Stimulated activated CD4-positive, alpha-beta T cell treated with anti-CD3 and anti-CD28 coated beads, TNF-alpha, amount 100 ng/mL, for 1 hour (primary cell): ENCODE results near the gene LATS2.

Experiments used
- DNase-seq, 3 donors: peaks; one replicate each; pipeline ENCODE4 v3.0.0-alpha.2; 2020; ENCODE audit warnings: low read depth in 3 of 3, low spot score in 1 of 3

The LATS2 gene

DNA sequence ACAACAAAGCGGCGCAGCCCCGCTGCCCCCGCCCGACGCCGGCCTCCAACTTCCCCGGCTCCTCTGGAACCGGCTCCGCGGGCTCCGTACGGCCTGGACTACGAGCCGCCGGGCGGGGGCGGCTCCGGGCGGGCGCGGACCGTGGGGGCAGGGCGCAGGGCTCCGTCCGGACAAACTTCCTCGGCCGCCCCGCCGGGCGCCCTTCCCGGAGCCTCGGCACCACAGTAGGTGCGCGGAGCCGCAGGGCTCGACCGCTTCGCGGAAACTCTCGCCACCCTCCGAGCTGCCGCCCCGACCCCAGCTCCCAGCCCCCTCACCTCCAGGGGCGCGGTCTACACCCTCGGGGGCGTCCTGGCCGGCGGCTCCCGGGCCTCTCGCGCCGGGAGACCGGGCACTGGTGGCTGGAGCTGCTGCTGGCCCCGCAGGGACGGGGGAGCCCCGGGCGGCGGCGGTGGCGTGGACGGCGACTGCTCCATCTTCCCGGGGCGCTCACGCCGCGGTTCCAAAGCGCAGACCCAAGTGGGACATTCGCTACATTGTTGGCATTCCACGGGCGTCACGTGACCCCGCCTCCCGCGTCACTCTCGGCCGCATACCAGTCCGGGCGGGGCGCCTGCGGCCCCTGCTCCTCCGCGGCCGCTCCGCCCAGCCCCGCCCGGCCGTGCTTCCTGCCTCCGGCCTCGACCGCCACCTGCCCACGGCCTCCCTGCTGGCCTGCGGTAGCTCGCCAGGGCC, at the start of gene LATS2:
Gene LATS2 (minus strand): TSS at position 558 of the 735 bp plus-strand sequence. CDS start 15,560 bp downstream, outside the sequence.
- peak in 1 of 3 donors; percentile 21 for DNase-seq

DNA sequence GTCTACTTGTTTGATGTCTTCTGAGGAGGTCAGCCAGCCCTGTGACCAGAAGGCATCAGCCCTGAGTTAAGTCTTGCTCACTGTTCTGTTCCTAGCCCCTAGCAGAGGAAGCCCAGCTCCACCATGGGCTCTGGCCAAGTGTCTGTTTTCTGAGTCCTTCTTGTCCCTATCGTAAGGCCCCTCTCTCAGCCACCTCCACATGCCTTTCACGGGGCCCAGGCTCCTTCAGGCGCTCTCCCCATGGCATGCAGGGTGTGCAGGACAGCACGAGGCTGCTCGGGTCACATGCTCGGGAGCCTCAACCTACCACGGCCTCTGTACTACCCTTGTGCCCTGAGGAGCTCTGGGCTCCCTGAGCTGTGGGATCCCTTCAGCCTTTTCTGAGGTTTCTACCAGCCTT, 47.8 kb upstream of the LATS2 start:
- no peak for DNase-seq

DNA sequence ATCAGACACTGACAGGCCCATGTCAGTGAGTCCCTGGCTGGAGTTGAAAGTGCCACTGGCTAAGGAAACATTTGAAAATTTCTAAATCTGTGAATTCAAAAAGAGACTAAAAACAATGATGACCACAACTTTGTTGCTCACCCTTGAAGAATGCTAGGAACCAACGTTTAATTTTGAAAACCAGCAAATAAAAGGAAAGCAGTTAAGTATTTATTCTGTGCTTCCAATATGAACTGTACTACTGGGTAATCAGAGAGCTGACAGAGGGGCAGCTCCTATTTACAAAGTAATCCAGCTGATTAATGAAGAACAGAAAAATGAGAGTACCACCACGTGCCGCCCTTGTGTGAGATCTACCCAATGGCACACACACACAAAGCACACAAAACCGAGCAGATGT, 44.7 kb upstream of the LATS2 start:
- DNase-seq = no peak

DNA sequence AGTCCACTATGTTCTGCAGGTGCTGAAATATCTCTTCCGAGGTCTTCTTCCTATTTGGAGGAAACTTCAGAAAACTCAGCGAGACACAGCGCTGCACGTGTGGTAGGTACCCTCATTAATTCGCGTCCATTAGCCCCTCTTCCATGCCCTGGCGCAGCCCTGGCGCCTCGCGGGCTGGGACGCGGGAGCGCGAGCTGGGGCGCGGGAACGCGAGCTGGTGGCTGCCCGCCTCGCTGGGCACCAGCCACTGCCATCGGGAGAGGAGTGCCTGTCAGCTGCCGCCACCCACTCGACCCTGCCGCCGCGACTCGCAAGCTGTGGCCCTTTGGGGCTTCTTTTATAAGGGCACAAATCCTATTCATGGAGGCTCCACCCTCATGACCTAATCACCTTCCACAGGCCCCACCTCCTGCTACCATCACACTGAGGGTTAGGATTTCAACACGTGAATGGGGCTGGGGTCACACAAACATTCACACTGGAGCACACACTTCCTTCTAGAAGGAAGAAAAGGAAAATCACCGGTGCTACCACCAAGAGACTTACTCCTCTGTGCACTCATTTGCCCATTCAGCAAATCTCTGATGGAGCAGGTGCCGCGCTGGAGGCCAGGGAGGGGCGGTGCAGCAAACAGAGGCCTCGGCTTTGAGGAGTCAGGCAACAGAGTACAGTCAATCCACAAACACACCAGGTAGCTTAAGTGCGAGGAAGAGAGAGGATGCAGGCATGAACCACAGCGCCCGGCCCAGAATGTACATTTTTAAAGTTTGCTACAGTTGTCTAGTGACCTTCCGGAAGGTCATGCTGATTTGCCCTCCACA, 43.0 kb upstream of the LATS2 start:
- DNase-seq = no peak

- DNase-seq = no peak
Measured at GRCh38 chr13:21101865-21102576, 40.6 kb upstream of the LATS2 start.

DNA sequence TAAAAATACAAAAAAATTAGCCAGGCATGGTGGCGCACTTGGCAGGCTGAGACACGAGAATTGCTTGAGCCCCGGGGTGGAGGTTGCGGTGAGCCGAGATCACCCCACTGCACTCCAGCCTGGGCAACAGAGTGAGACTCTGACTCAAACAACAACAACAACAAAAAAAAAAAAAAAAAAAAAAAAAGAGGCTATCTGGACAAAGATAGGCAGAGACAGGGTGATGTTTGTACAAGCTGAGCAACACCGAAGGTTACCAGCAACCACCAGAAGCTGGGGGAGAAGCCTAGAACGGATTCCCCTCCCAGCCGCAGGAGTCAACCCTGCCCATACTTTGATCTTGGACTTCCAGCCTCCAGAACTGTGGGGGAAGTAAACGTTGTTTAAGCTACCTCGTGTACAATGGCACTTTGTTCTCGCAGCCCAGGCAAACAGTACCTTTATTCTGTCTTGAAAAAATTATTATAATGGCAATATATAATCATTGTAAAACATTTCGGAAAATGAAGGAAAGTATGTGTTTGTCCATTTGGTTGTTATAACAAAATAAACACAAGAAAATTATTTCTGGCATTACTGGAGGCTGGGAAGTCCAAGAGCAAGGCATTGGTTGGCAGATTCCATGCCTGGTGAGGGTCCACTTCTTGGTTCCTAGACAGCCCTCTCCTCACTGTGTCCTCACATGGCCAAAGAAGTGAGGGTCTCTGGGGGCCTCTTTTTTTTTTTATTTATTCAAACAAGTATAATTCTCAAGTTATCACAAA, 39.8 kb upstream of the LATS2 start:
- no peak for DNase-seq

DNA sequence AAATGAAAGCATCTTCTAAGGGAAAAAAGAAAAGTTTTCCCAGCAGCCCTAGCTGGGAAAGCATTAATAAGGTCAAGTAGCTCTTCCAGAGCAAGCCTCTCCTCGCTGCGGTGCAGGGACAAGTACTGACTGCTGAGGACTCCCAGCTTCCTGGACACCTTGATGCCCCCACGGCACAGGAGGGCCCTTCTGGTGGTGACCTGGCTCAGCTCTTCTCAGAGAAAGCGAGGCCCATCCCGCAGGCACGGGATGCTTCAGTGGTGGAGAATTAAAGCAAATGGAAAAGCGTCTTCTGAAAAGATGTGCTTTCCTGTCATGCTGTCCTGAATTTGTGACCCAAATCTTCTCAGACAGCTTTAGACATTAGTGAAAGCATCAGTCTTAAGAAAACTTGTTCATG, 38.8 kb upstream of the LATS2 start:
- DNase-seq = no peak

DNA sequence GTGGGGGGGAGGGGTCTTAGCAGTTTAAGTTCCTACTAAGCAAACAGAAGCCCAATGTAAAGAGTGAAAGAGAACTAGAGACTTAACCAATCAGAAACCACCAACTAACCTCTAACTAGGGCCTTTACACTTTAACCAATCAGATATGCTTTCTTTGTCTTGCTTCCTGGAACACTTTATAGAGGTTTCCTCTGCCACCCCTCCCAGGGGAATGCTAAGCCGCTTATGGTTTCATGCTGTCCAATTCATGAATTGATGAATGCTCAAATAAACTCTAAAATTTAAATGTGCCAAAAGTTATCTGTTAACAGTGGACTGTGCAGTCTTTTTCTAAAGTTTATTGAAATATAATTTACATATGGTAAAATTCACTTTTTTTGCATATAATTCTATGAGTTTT, 33.9 kb upstream of the LATS2 start:
- no peak for DNase-seq

- DNase-seq = no peak
Measured at GRCh38 chr13:21089830-21090229, 28.4 kb upstream of the LATS2 start.

- no peak for DNase-seq
Measured at GRCh38 chr13:21088534-21088933, 27.1 kb upstream of the LATS2 start.

DNA sequence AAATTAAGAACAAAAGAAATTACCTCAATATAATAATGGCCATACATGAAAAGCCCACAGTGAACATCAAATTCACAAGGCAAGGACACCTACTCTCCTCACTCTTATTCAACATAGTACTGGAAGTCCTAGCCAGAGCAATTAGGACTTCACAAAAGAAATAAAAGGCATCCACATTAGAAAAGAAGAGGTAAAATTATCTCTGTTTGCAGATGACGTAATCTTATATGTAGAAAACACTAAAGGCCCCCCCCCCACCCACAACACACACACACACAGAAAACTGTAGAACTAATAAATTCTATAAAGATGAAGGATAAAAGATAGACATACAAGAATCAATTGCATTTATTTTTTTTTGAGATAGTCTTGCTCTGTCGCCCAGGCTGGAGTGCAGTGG, 25.5 kb upstream of the LATS2 start:
- no peak for DNase-seq

DNA sequence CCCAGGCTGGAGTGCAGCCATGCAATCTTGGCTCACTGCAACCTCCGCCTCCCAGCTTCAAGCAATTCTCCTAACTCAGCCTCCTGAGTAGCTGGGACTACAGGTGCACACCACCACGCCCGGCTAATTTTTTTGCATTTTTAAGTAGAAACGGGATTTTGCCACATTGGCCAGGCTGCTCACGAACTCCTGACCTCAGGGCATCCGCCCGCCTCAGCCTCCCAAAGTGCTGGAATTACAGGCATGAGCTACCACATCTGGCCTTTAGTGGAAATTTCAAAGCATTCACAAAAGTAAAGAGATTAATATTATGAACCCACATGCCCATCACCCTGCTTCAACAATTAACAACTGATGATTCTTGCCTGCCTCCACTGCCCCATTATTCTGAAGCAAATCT, 20.5 kb upstream of the LATS2 start:
- DNase-seq = no peak

GRCh38 chr13:21080593-21080891, 19.2 kb upstream of the LATS2 start:
- no peak for DNase-seq

GRCh38 chr13:21079761-21080592, 18.6 kb upstream of the LATS2 start:
- DNase-seq = no peak

DNA sequence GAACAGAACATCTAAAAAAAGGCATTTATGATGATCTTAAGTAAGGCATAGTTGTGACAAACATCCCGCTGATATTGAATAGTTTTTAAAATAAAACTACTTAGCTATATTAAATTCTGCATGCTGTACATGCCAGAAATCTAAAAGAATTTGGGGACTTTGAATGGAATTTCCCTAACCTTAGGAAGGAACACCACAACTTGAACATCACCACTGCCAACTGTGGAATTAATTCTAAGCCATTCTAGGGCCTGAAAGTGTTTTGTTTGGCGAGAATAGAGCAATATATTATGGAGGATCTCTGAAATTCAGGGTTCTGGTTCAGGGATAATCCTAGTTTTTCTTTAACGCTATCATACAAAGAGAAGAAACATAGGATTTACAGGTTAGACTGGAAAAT, 17.8 kb upstream of the LATS2 start:
- no peak for DNase-seq

GRCh38 chr13:21078501-21078900, 17.1 kb upstream of the LATS2 start:
- DNase-seq = no peak

DNA sequence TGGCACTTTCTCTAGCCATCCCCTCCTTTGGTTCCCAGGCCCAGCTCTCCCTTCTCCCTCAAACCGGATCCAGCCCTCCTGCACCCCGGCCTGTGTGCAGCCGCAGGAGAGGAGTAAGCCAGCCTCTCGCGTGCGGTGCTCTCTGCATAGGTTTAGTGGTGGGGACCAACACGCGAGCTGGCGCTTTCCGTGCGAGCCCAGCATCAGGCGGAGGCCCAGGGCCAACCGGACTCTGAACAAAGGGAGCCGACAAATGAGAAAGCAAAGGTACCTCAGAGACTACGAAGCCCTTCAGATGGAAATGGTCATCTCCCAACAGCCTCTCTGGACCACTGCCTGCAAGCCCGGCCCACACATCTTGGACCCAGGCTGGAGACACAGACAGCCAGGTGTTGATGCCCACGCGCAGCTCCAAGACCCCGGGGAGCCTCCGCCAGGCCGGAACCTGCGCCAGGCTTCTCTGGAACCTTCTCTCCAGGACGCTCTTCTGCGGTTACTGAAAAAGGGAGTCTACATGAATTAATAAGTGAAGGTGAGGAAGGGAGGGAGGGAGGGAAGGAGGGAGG, 16.5 kb upstream of the LATS2 start:
- DNase-seq = no peak

- no peak for DNase-seq
Measured at GRCh38 chr13:21077076-21077787, 15.8 kb upstream of the LATS2 start.

GRCh38 chr13:21076253-21076652, 14.9 kb upstream of the LATS2 start:
- no peak for DNase-seq
